ENCODE results near the gene FRK.

- TF ChIP-seq CTCF (IDR thresholded peaks at IDR 0.05; ENCODE audit: poor library complexity): no peak
- no peak for TF ChIP-seq EZH2 (IDR thresholded peaks at IDR 0.05; ENCODE audit: borderline replicate concordance)
Measured at GRCh38 chr6:116066789-116067188, 6.1 kb upstream of the FRK start.
